HEK293 (cell line): ENCODE measurements around the gene JPH3.

Experiments
- CTCF ChIP-seq: fragments of 450-650 bp; formaldehyde crosslinking; IDR thresholded peaks from 2 replicates; pipeline ENCODE4 v1.5.1; 2016; ENCODE audit warnings: missing biosample characterization, missing genetic modification characterization
- PRDM2 ChIP-seq: fragments of 450-650 bp; formaldehyde crosslinking; IDR thresholded peaks from 2 replicates; pipeline ENCODE4 v1.5.1; 2016; ENCODE audit warnings: missing biosample characterization, missing genetic modification characterization, borderline replicate concordance
- REST ChIP-seq: fragments of 450-650 bp; formaldehyde crosslinking; IDR thresholded peaks from 2 replicates; pipeline ENCODE4 v1.5.1; 2016; ENCODE audit warnings: missing biosample characterization, missing genetic modification characterization
- ZBTB1 ChIP-seq: fragments of 450-650 bp; formaldehyde crosslinking; IDR thresholded peaks from 2 replicates; pipeline ENCODE4 v1.5.1; 2016; ENCODE audit warnings: missing biosample characterization, missing genetic modification characterization
- ZBTB26 ChIP-seq: fragments of 450-650 bp; formaldehyde crosslinking; optimal IDR thresholded peaks from 2 replicates; pipeline ENCODE3; 2016; ENCODE audit warnings: missing biosample characterization, mild to moderate bottlenecking, missing genetic modification characterization
- ZFP37 ChIP-seq: fragments of 450-650 bp; formaldehyde crosslinking; IDR thresholded peaks from 2 replicates; pipeline ENCODE4 v1.5.1; 2016; ENCODE audit warnings: missing biosample characterization, missing genetic modification characterization
- ZNF248 ChIP-seq: fragments of 450-650 bp; formaldehyde crosslinking; IDR thresholded peaks from 2 replicates; pipeline ENCODE4 v1.5.1; 2017; ENCODE audit warnings: missing biosample characterization, missing genetic modification characterization
- ZNF302 ChIP-seq: fragments of 450-650 bp; formaldehyde crosslinking; IDR thresholded peaks from 2 replicates; pipeline ENCODE4 v1.5.1; 2016; ENCODE audit warnings: missing biosample characterization, missing genetic modification characterization, low read depth
- ZNF48 ChIP-seq: fragments of 450-650 bp; formaldehyde crosslinking; IDR thresholded peaks from 2 replicates; pipeline ENCODE4 v1.5.1; 2016; ENCODE audit warnings: missing biosample characterization, missing genetic modification characterization
- ZNF518A ChIP-seq: fragments of 450-650 bp; formaldehyde crosslinking; conservative IDR thresholded peaks from 2 replicates; pipeline ENCODE4 v1.5.1; 2016; ENCODE audit warnings: low read depth, missing biosample characterization, missing genetic modification characterization
- ZNF704 ChIP-seq: fragments of 450-650 bp; formaldehyde crosslinking; IDR thresholded peaks from 2 replicates; pipeline ENCODE4 v1.5.1; 2016; ENCODE audit warnings: missing biosample characterization, missing genetic modification characterization

GRCh38 chr16:87695534-87695933 lies 93.2 kb downstream of the JPH3 start:
- TF ChIP-seq ZNF48 (tag by site-specific recombination) (no peak), ZBTB26 (tag by site-specific recombination) (no peak), ZFP37 (no peak), REST (tag by site-specific recombination) (no peak), CTCF (tag by site-specific recombination) (no peak), ZNF518A (tag by site-specific recombination) (no peak), ZNF248 (tag by site-specific recombination) (no peak), ZNF704 (tag by site-specific recombination) (no peak), PRDM2 (tag by site-specific recombination) (no peak), ZBTB1 (tag by site-specific recombination) (no peak), ZNF302 (no peak)
